Right ventricle myocardium superior (tissue), 1 donor: Measurements from ENCODE around the gene RIBC1. TPM values are rescaled to one million over a fixed set of nuclear protein-coding genes. Genes with fewer than 3 reads are reported as not detected.
"Not testable (repeated sequence)": the region's sequence is repeated elsewhere in the genome, so short reads cannot be mapped to it uniquely, and the experiment has no call there.

Experiments used
- ATAC-seq: fragments of 200-7000 bp; cut with Tn5 transposase; one replicate; pipeline ENCODE4 v1.9.1; 2020; ENCODE audit warnings: mild to moderate bottlenecking; ENCODE audit not compliant: poor library complexity
- DNase-seq: peaks from one replicate; pipeline ENCODE4 v3.0.0-alpha.2; 2020
- intact Hi-C: fragments of 100-400 bp; cut with DNase I; formaldehyde crosslinking; loops from one replicate; pipeline ENCODE4 v1.11.2; 2022
- total RNA-seq: library from RNA; stranded (reverse); fragmentation: NEBNext Ultra II Directional; extraction: Animal tissue kit (Norgen Biotek cat#: 25700); gene quantifications from one replicate; pipeline ENCODE4 v1.2.1, GENCODE V29; 2021
- donor health status: DM: no; HTN: yes; CAD: no; lungs with severe emphysema.

The RIBC1 gene
- total RNA-seq, 1 donor from 2014 or later = 0.38 TPM

- DNase-seq (no peak), ATAC-seq (no peak)
- intact Hi-C loops = no loop called here
Observed at GRCh38 chrX:53430231-53430630, 7.6 kb downstream of the RIBC1 start.

- peak; percentile 94 for DNase-seq
- intact Hi-C loops = no loop called here
- peak; percentile 100 for ATAC-seq
Observed at GRCh38 chrX:53433651-53434639, 11.3 kb downstream of the RIBC1 start, which contains the start of gene HSD17B10. Gene HSD17B10 (minus strand): TSS chrX:53434370. CDS start chrX:53434345, 25 bp downstream.

- ATAC-seq (peak; percentile 60), DNase-seq (peak; percentile 46)
- intact Hi-C loops = loop anchor here (5.0 kb wide), 1 partner anchor 119 kb away; no protein-coding TSS in a partner anchor
Observed at GRCh38 chrX:53435997-53436396, 13.3 kb downstream of the RIBC1 start.

- intact Hi-C loops = loop anchor here (5.0 kb wide), 1 partner anchor 120 kb away; no protein-coding TSS in a partner anchor
- ATAC-seq (no peak), DNase-seq (no peak)
Observed at GRCh38 chrX:53437206-53437605, 14.5 kb downstream of the RIBC1 start.

- ATAC-seq (no peak), DNase-seq (no peak)
- intact Hi-C loops = loop anchor here (5.0 kb wide), 1 partner anchor 121 kb away; no protein-coding TSS in a partner anchor
Observed at GRCh38 chrX:53438174-53438831, 15.6 kb downstream of the RIBC1 start.

GRCh38 chrX:53438832-53439230, 16.2 kb downstream of the RIBC1 start:
- no peak for DNase-seq
- intact Hi-C loops = loop anchor here (5.0 kb wide), 1 partner anchor 122 kb away; no protein-coding TSS in a partner anchor
- ATAC-seq = no peak

- ATAC-seq (no peak), DNase-seq (no peak)
- intact Hi-C loops = no loop called here
Observed at GRCh38 chrX:53440101-53440500, 17.4 kb downstream of the RIBC1 start.

- ATAC-seq = peak; percentile 65
- DNase-seq = peak; percentile 77
- intact Hi-C loops = no loop called here
Observed at GRCh38 chrX:53440621-53441517, 18.2 kb downstream of the RIBC1 start.

- intact Hi-C loops = no loop called here
- ATAC-seq = peak; percentile 96
Observed at GRCh38 chrX:53441531-53442321, 19.1 kb downstream of the RIBC1 start.

GRCh38 chrX:53442322-53442631, 19.6 kb downstream of the RIBC1 start:
- ATAC-seq = peak; percentile 12
- no peak for DNase-seq
- intact Hi-C loops = no loop called here

More at GRCh38 chrX:53441531-53442321, 19.1 kb downstream of the RIBC1 start:
- DNase-seq = peak; percentile 90

- intact Hi-C loops = no loop called here
- DNase-seq = peak; percentile 47
- ATAC-seq = no peak
Observed at GRCh38 chrX:53445977-53446376, 23.3 kb downstream of the RIBC1 start.

GRCh38 chrX:53447441-53447840, 24.8 kb downstream of the RIBC1 start:
- no peak for DNase-seq
- intact Hi-C loops = no loop called here
- ATAC-seq = no peak

- DNase-seq (no peak), ATAC-seq (no peak)
- intact Hi-C loops = no loop called here
Observed at GRCh38 chrX:53449632-53450031, 27.0 kb downstream of the RIBC1 start.

- no peak for DNase-seq
- no peak for ATAC-seq
- intact Hi-C loops = no loop called here
Observed at GRCh38 chrX:53452812-53453211, 30.1 kb downstream of the RIBC1 start.

GRCh38 chrX:53456254-53456653, 33.6 kb downstream of the RIBC1 start:
- DNase-seq (no peak), ATAC-seq (no peak)
- intact Hi-C loops = no loop called here

GRCh38 chrX:53458082-53458481, 35.4 kb downstream of the RIBC1 start:
- no peak for ATAC-seq
- no peak for DNase-seq
- intact Hi-C loops = no loop called here

GRCh38 chrX:53468659-53469058, 46.0 kb downstream of the RIBC1 start:
- ATAC-seq, DNase-seq, intact Hi-C loops: not testable (repeated sequence)

GRCh38 chrX:53471346-53471745, 48.7 kb downstream of the RIBC1 start:
- intact Hi-C loops = no loop called here
- DNase-seq (no peak), ATAC-seq (no peak)
